ENCODE measurements around the gene NAPEPLD. TPM values are rescaled to one million over a fixed set of nuclear protein-coding genes. Genes with fewer than 3 reads are reported as not detected.
"Not testable (repeated sequence)": the region's sequence is repeated elsewhere in the genome, so short reads cannot be mapped to it uniquely, and the experiment has no call there.

Gene NAPEPLD
- total RNA-seq, 1 experiment from 2014 or later = 14.8 TPM

DNA sequence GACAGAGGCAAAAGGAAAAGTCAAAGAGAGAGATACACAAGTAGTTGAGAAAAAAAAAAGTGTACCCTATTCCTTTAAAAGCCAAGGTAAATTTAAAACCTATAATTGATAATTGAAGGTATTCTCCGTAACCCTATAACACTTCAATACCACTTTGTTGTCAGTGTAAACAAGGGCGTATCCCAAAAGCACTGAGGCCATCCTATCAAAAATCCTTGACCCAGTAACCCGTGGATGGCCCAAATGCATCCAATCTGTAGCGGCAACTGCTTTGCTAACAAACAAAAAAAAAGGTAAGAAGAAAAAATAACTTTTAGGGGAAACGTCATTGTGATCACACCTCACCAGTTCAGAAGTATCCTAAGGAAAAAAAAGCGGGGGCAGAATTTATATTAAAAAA lies 5.1 kb upstream of the NAPEPLD start:
- Histone ChIP-seq H3K9me3 (ENCODE audit: low read depth, low read length, poor library complexity, severe bottlenecking) (no peaks in the 10 kb centered on the region), H3K27me3 (replicated peaks; ENCODE audit: insufficient read depth, low read depth, low read length, poor library complexity) (no peaks in the 10 kb centered on the region), H3K4me3 (ENCODE audit: low read depth, low read length, poor library complexity, severe bottlenecking) (no peak overlapping the region), H3K4me1 (ENCODE audit: insufficient read depth, low read length, poor library complexity, severe bottlenecking) (no peaks in the 10 kb centered on the region), H3K27ac (ENCODE audit: low read depth, low read length, poor library complexity, severe bottlenecking) (no peak overlapping the region), H3K36me3 (ENCODE audit: insufficient read depth, low read length, poor library complexity, severe bottlenecking) (no peaks in the 10 kb centered on the region)
- TF ChIP-seq, protein P1, sequence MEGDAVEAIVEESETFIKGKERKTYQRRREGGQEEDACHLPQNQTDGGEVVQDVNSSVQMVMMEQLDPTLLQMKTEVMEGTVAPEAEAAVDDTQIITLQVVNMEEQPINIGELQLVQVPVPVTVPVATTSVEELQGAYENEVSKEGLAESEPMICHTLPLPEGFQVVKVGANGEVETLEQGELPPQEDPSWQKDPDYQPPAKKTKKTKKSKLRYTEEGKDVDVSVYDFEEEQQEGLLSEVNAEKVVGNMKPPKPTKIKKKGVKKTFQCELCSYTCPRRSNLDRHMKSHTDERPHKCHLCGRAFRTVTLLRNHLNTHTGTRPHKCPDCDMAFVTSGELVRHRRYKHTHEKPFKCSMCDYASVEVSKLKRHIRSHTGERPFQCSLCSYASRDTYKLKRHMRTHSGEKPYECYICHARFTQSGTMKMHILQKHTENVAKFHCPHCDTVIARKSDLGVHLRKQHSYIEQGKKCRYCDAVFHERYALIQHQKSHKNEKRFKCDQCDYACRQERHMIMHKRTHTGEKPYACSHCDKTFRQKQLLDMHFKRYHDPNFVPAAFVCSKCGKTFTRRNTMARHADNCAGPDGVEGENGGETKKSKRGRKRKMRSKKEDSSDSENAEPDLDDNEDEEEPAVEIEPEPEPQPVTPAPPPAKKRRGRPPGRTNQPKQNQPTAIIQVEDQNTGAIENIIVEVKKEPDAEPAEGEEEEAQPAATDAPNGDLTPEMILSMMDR (conservative IDR thresholded peaks at IDR 0.05; ENCODE audit: low read depth, low read length) = no peak
- no peak for TF ChIP-seq EZH2 (IDR thresholded peaks at IDR 0.05; ENCODE audit: borderline replicate concordance, low read depth, low read length, poor library complexity, severe bottlenecking)
- intact Hi-C loops (cut with micrococcal nuclease; ENCODE audit: unreplicated experiment) = no loop called here
- CTCF ChIA-PET = no interaction called here
- no TSS peak for BruUV-seq (replicated peaks)
- no peak for DNase-seq (ENCODE audit: low spot score)
- POLR2A ChIA-PET (ENCODE audit: low non-redundant PET) = no interaction called here

DNA sequence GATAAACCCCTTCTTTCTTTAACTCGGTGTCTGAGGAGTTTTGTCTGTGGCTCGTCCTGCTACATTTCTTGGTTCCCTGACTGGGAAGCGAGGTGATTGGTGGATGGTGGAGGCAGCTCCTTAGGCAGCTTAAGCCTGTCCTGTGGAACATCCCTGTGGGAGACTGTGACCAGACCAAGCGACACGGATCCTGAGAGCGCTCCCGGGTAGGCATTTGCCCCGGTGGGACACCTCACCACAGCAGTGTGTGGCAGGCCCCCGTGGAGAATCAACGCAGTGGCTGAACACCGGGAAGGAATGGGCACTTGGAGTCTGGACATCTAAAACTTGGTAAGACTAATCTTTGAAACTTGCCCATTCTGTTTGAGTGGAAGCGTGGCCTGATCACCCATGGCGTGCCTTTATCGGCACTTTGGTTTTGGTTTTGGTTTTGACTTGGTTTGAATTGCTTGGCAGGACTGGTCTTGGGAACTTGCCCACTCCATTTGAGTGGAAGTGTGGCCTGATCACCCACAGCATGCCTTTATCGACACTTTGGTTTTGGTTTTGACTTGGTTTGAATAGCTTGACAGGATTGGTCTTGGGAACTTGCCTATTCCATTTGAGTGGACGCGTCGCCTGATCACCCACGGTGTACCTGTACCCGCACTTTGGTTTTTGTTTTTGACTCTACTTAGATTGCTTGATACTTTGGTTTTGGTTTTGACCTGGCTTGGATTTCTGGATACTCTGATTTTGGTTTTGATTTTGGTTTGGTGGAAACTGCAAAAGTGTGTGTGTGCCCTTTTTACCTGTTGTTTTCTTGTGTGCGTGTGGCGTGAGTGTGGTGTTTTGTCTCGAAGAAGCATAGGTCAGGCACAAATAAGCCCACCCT lies 4.1 kb upstream of the NAPEPLD start:
- POLR2A ChIA-PET (ENCODE audit: low non-redundant PET); H3K36me3 ChIP-seq (ENCODE audit: insufficient read depth, low read length, poor library complexity, severe bottlenecking); H3K27ac ChIP-seq (ENCODE audit: low read depth, low read length, poor library complexity, severe bottlenecking); H3K9me3 ChIP-seq (ENCODE audit: low read depth, low read length, poor library complexity, severe bottlenecking); H3K27me3 ChIP-seq (replicated peaks; ENCODE audit: insufficient read depth, low read depth, low read length, poor library complexity); DNase-seq (ENCODE audit: low spot score); H3K4me1 ChIP-seq (ENCODE audit: insufficient read depth, low read length, poor library complexity, severe bottlenecking); CTCF ChIA-PET; intact Hi-C loops (cut with micrococcal nuclease; ENCODE audit: unreplicated experiment); BruUV-seq (replicated peaks); H3K4me3 ChIP-seq (ENCODE audit: low read depth, low read length, poor library complexity, severe bottlenecking): not testable (repeated sequence)

- CTCF ChIA-PET; H3K36me3 ChIP-seq (ENCODE audit: insufficient read depth, low read length, poor library complexity, severe bottlenecking); DNase-seq (ENCODE audit: low spot score); intact Hi-C loops (cut with micrococcal nuclease; ENCODE audit: unreplicated experiment); POLR2A ChIA-PET (ENCODE audit: low non-redundant PET); H3K4me3 ChIP-seq (ENCODE audit: low read depth, low read length, poor library complexity, severe bottlenecking); H3K9me3 ChIP-seq (ENCODE audit: low read depth, low read length, poor library complexity, severe bottlenecking); BruUV-seq (replicated peaks); H3K27me3 ChIP-seq (replicated peaks; ENCODE audit: insufficient read depth, low read depth, low read length, poor library complexity); H3K27ac ChIP-seq (ENCODE audit: low read depth, low read length, poor library complexity, severe bottlenecking); H3K4me1 ChIP-seq (ENCODE audit: insufficient read depth, low read length, poor library complexity, severe bottlenecking): not testable (repeated sequence)
Observed at GRCh38 chr7:103151993-103152676, 3.2 kb upstream of the NAPEPLD start.

DNA sequence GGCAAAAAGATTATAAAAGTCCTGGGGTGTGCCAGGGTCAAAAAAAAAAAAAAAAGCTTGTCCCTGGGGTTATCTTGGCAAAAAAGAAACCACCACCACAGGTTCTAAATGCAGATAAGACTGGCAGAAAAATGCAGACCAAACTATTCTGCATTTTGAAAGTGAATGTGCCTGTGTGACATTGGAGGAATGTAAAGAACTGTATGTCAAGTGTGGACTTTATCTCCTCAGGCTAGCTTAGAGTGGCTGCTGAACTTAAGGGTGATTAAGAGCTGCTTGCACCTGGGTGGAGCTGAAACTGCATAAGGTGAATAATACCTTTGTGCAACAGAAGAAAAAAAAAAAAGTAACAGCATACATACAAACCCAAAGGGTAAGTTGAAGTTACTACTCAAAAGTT lies 1.3 kb upstream of the NAPEPLD start:
- TF ChIP-seq, protein P1 (conservative IDR thresholded peaks at IDR 0.05; ENCODE audit: low read depth, low read length) = no peak
- TF ChIP-seq EZH2 (IDR thresholded peaks at IDR 0.05; ENCODE audit: borderline replicate concordance, low read depth, low read length, poor library complexity, severe bottlenecking) = no peak
- H3K4me3 ChIP-seq (ENCODE audit: low read depth, low read length, poor library complexity, severe bottlenecking) = no peak overlapping the region
- peaks cover 18% of the 10 kb centered on the region for H3K4me1 ChIP-seq (ENCODE audit: insufficient read depth, low read length, poor library complexity, severe bottlenecking)
- H3K9me3 ChIP-seq (ENCODE audit: low read depth, low read length, poor library complexity, severe bottlenecking) = no peaks in the 10 kb centered on the region
- ChIA-PET POLR2A (ENCODE audit: low non-redundant PET) (no interaction called here), CTCF (no interaction called here)
- H3K36me3 ChIP-seq (ENCODE audit: insufficient read depth, low read length, poor library complexity, severe bottlenecking) = no peaks in the 10 kb centered on the region
- no peak overlapping the region for H3K27ac ChIP-seq (ENCODE audit: low read depth, low read length, poor library complexity, severe bottlenecking)
- H3K27me3 ChIP-seq (replicated peaks; ENCODE audit: insufficient read depth, low read depth, low read length, poor library complexity) = no peaks in the 10 kb centered on the region
- DNase-seq (ENCODE audit: low spot score) = no peak
- BruUV-seq (replicated peaks) = no TSS peak
- intact Hi-C loops (cut with micrococcal nuclease; ENCODE audit: unreplicated experiment) = no loop called here
